B cell (primary cell): Measurements from ENCODE around the gene IL1R2. TPM values are rescaled to one million over a fixed set of nuclear protein-coding genes. Genes with fewer than 3 reads are reported as not detected.

Source experiments
- ATAC-seq: fragments of 200-7000 bp; cut with Tn5 transposase; one replicate; pipeline ENCODE4 v1.10.0; 2021; ENCODE audit warnings: low read depth, mild to moderate bottlenecking, moderate number of reproducible peaks, moderate library complexity
- CTCF ChIA-PET: fragments of 350-600 bp; sonication (Branson Sonifier 250); formaldehyde crosslinking; loops from one replicate; lab custom pipeline; 2021; ENCODE audit warnings: antibody characterized with exemption, inconsistent platforms; lab: Charles Lee
- POLR2A ChIA-PET: fragments of 350-600 bp; sonication (Branson Sonifier 250); formaldehyde crosslinking; loops from one replicate; lab custom pipeline; 2021; ENCODE audit warnings: antibody characterized with exemption; lab: Charles Lee
- DNase-seq: peaks from one replicate; pipeline ENCODE4 v3.0.0; 2013
- H2AFZ ChIP-seq: 2 replicates; pipeline ENCODE4 v1.6.1; 2012; ENCODE audit warnings: mild to moderate bottlenecking, low read depth, low read length; ENCODE audit not compliant: insufficient read depth, poor library complexity, severe bottlenecking
- H3K27ac ChIP-seq, 2 donors: 1 replicate in 1 of 2; 2 replicates in 1 of 2; pipeline ENCODE4 v1.5.1; 2012 to 2013; ENCODE audit warnings: low read length in 2 of 2, mild to moderate bottlenecking in 2 of 2, moderate library complexity in 1 of 2
- H3K27me3 ChIP-seq, 4 experiments: fragments of 200-600 bp in 1 of 4; sonication (generic) in 1 of 4; replicated peaks in 1 of 4; 1 replicate in 2 of 4; 2 replicates in 2 of 4; pipeline versions ENCODE4 v1.6.1 to v1.7.0; 2013 to 2016; ENCODE audit warnings: low read length in 3 of 4, mild to moderate bottlenecking in 2 of 4, mixed read lengths in 1 of 4, moderate library complexity in 1 of 4; ENCODE audit not compliant: insufficient read depth in 4 of 4, control insufficient read depth in 3 of 4; ENCODE audit errors: control extremely low read depth in 1 of 4
- H3K36me3 ChIP-seq, 2 experiments: replicated peaks in 1 of 2; 1 replicate in 1 of 2; 2 replicates in 1 of 2; pipeline versions ENCODE4 v1.6.1 to v1.7.1; 2013; ENCODE audit warnings: low read length in 1 of 2; ENCODE audit not compliant: insufficient read depth in 2 of 2, control insufficient read depth in 1 of 2; ENCODE audit errors: control extremely low read depth in 1 of 2, extremely low read depth in 1 of 2
- H3K4me1 ChIP-seq, 2 donors: fragments of 200-600 bp in 1 of 2; sonication (generic) in 1 of 2; 1 replicate in 1 of 2; 2 replicates in 1 of 2; pipeline versions ENCODE4 v1.5.1 to v1.6.1; 2013 to 2017; ENCODE audit warnings: low read length in 2 of 2; ENCODE audit not compliant: control insufficient read depth in 2 of 2, insufficient read depth in 2 of 2
- H3K4me2 ChIP-seq: replicated peaks from 2 replicates; pipeline ENCODE3; 2012; ENCODE audit warnings: mild to moderate bottlenecking, low read depth, low read length; ENCODE audit not compliant: poor library complexity, severe bottlenecking
- H3K4me3 ChIP-seq, 5 experiments: fragments of 200-600 bp in 1 of 5; sonication (generic) in 1 of 5; 1 replicate in 3 of 5; 2 replicates in 2 of 5; pipeline versions ENCODE4 v1.5.1 to v1.7.0; 2011 to 2016; ENCODE audit warnings: low read length in 4 of 5, mild to moderate bottlenecking in 4 of 5, low read depth in 2 of 5, control low read depth in 1 of 5, moderate library complexity in 1 of 5; ENCODE audit not compliant: insufficient read depth in 1 of 5; ENCODE audit errors: control extremely low read depth in 1 of 5, extremely low read depth in 1 of 5
- H3K79me2 ChIP-seq: fragments of 200-600 bp; sonication (generic); one replicate; pipeline ENCODE4 v1.6.0; 2016; ENCODE audit warnings: low read length; ENCODE audit not compliant: control insufficient read depth, insufficient read depth
- H3K9ac ChIP-seq: fragments of 200-600 bp; sonication (generic); 2 replicates; pipeline ENCODE4 v1.6.1; 2017; ENCODE audit warnings: mild to moderate bottlenecking, low read length, moderate library complexity
- H3K9me3 ChIP-seq, 3 donors: one replicate each; pipeline versions ENCODE4 v1.6.1 to v1.7.1; 2013; ENCODE audit warnings: low read length in 2 of 3; ENCODE audit not compliant: control insufficient read depth in 2 of 3, insufficient read depth in 1 of 3; ENCODE audit errors: control extremely low read depth in 1 of 3
- H4K20me1 ChIP-seq: 2 replicates; pipeline ENCODE4 v1.6.0; 2012; ENCODE audit warnings: mild to moderate bottlenecking, low read length; ENCODE audit not compliant: insufficient read depth, control insufficient read depth, poor library complexity, severe bottlenecking
- H3K27ac Mint-ChIP-seq: one replicate; pipeline ENCODE4 v1.8.0; 2021; ENCODE audit warnings: mixed read lengths
- H3K27me3 Mint-ChIP-seq: one replicate; pipeline ENCODE4 v1.8.0; 2021; ENCODE audit warnings: mixed read lengths
- H3K4me1 Mint-ChIP-seq: one replicate; pipeline ENCODE4 v1.8.0; 2021; ENCODE audit warnings: mixed read lengths
- H3K4me3 Mint-ChIP-seq: one replicate; pipeline ENCODE4 v1.8.0; 2021; ENCODE audit warnings: mixed read lengths
- H3K9me3 Mint-ChIP-seq: one replicate; pipeline ENCODE4 v1.8.0; 2022; ENCODE audit warnings: mixed read lengths; ENCODE audit not compliant: insufficient read depth
- CTCF ChIP-seq: fragments of 200-600 bp; IDR thresholded peaks from one replicate; pipeline ENCODE4 v1.8.0; 2022; ENCODE audit warnings: antibody characterized with exemption, mild to moderate bottlenecking
- EZH2 ChIP-seq: IDR thresholded peaks from 2 replicates; pipeline ENCODE4 v1.6.1; 2012; ENCODE audit warnings: borderline replicate concordance, low read depth, mild to moderate bottlenecking, moderate library complexity, low read length; ENCODE audit not compliant: insufficient read depth, poor library complexity, severe bottlenecking
- WGBS: methylation state at CpG from one replicate; pipeline ENCODE4 v1.1.5; 2013; ENCODE audit warnings: missing lambda C conversion rate; ENCODE audit not compliant: insufficient coverage; 5-methylcytosine and 5-hydroxymethylcytosine counted together
- intact Hi-C: fragments of 100-400 bp; cut with micrococcal nuclease; formaldehyde crosslinking; loops from one replicate; pipeline ENCODE4 v1.10.0; 2022
- polyA plus RNA-seq: library from polyadenylated mRNA; depleted of rRNA; stranded (reverse); fragments of >200 nt; gene quantifications from 2 replicates; pipeline ENCODE4 v1.2.3, GENCODE V29; 2012
- total RNA-seq, 2 donors: library from RNA; stranded (reverse); fragments of 120-200 nt in 1 of 2; gene quantifications; 1 replicate in 1 of 2; 2 replicates in 1 of 2; pipeline versions ENCODE4 v1.2.3 to v1.2.4, GENCODE V29; 2013 to 2022

The IL1R2 gene
- total and polyA plus RNA-seq, 2 donors (not counting 1 experiment from before 2014, with no cell fraction given), result not detected

- no peak overlapping the region for H3K27ac Mint-ChIP-seq
- 86% methylated on average over 6 of the region's 7 CpGs for WGBS
- no peak overlapping the region for H2AFZ ChIP-seq
- H3K4me3 ChIP-seq, result no peak overlapping the region
- TF ChIP-seq CTCF, result no peak
- TF ChIP-seq EZH2, result no peak
- peaks cover 0 to 4% (median 4%) of the 10 kb centered on the region in 3 donors for H3K9me3 ChIP-seq
- no peak overlapping the region for H3K27ac ChIP-seq
- H3K27me3 ChIP-seq, result peaks cover 0 to 3% (median 0%) of the 10 kb centered on the region in 4 experiments
- no peaks in the 10 kb centered on the region for H3K4me1 Mint-ChIP-seq
- ChIA-PET CTCF (no interaction called here), POLR2A (no interaction called here)
- no peak overlapping the region for H3K9ac ChIP-seq
- no peaks in the 10 kb centered on the region for H3K36me3 ChIP-seq
- no peak for DNase-seq
- H3K4me3 Mint-ChIP-seq, result no peak overlapping the region
- no peaks in the 10 kb centered on the region for H3K79me2 ChIP-seq
- H3K4me1 ChIP-seq, result no peaks in the 10 kb centered on the region
- peaks cover 10% of the 10 kb centered on the region for H3K27me3 Mint-ChIP-seq
- peaks cover 6% of the 10 kb centered on the region for H3K9me3 Mint-ChIP-seq
- no peak overlapping the region for H3K4me2 ChIP-seq
- ATAC-seq, result no peak
- intact Hi-C loops, result no loop called here
- no peaks in the 10 kb centered on the region for H4K20me1 ChIP-seq
These were observed 30.9 kb upstream of the IL1R2 start for GRCh38 chr2:101960819-101961337.

GRCh38 chr2:101961338-101962191 is 30.2 kb upstream of the IL1R2 start:
- 94% methylated on average over 7 of the region's 12 CpGs for WGBS
- H3K4me1 ChIP-seq, result no peaks in the 10 kb centered on the region
- H3K27ac ChIP-seq, result no peak overlapping the region
- DNase-seq (no peak), ATAC-seq (no peak)
- peaks cover 0 to 7% (median 0%) of the 10 kb centered on the region in 4 experiments for H3K27me3 ChIP-seq
- TF ChIP-seq CTCF (no peak), EZH2 (no peak)
- no peak overlapping the region for H2AFZ ChIP-seq
- peak overlapping the region in 1 of 5 experiments; percentile 39 for H3K4me3 ChIP-seq
- H3K9me3 Mint-ChIP-seq, result peaks cover 6% of the 10 kb centered on the region
- POLR2A ChIA-PET, result no interaction called here
- no peaks in the 10 kb centered on the region for H3K36me3 ChIP-seq
- no peaks in the 10 kb centered on the region for H4K20me1 ChIP-seq
- no peak overlapping the region for H3K27ac Mint-ChIP-seq
- intact Hi-C loops, result no loop called here
- no peak overlapping the region for H3K4me3 Mint-ChIP-seq
- CTCF ChIA-PET, result no interaction called here
- no peak overlapping the region for H3K9ac ChIP-seq
- H3K4me2 ChIP-seq, result no peak overlapping the region
- peaks cover 10% of the 10 kb centered on the region for H3K27me3 Mint-ChIP-seq
- H3K9me3 ChIP-seq, result peaks cover 0 to 4% (median 4%) of the 10 kb centered on the region in 3 donors
- no peaks in the 10 kb centered on the region for H3K4me1 Mint-ChIP-seq
- H3K79me2 ChIP-seq, result no peaks in the 10 kb centered on the region
